Memory B cell (primary cell): ENCODE results near the gene SPINT2.

Source experiments
- ATAC-seq: fragments of 150-1000 bp; cut with Tn5 transposase; 2 replicates; pipeline ENCODE4 v1.10.0; 2021; ENCODE audit warnings: low read depth, mild to moderate bottlenecking, moderate library complexity
- DNase-seq, 2 donors: peaks; one replicate each; pipeline ENCODE4 v3.0.0; 2022; ENCODE audit warnings: low spot score in 2 of 2
- H3K27ac Mint-ChIP-seq: one replicate; pipeline ENCODE4 v1.8.0; 2022; ENCODE audit warnings: mild to moderate bottlenecking, moderate library complexity, mixed read lengths
- H3K27me3 Mint-ChIP-seq: one replicate; pipeline ENCODE4 v1.8.0; 2022; ENCODE audit warnings: mixed read lengths
- H3K36me3 Mint-ChIP-seq: one replicate; pipeline ENCODE4 v1.8.0; 2022; ENCODE audit warnings: mild to moderate bottlenecking, mixed read lengths
- H3K4me1 Mint-ChIP-seq: one replicate; pipeline ENCODE4 v1.8.0; 2022; ENCODE audit warnings: mixed read lengths
- H3K4me3 Mint-ChIP-seq: one replicate; pipeline ENCODE4 v1.8.0; 2022; ENCODE audit warnings: mild to moderate bottlenecking, moderate library complexity, mixed read lengths
- H3K9me3 Mint-ChIP-seq: one replicate; pipeline ENCODE4 v1.8.0; 2022; ENCODE audit warnings: mixed read lengths

Gene SPINT2

GRCh38 chr19:38285567-38285966, 21.2 kb downstream of the SPINT2 start:
- peaks cover 14% of the 10 kb centered on the region for H3K36me3 Mint-ChIP-seq
- no peak overlapping the region for H3K27ac Mint-ChIP-seq
- ATAC-seq (no peak), DNase-seq (no peak)
- peaks cover 9% of the 10 kb centered on the region for H3K4me1 Mint-ChIP-seq
- H3K27me3 Mint-ChIP-seq, result no peaks in the 10 kb centered on the region
- H3K4me3 Mint-ChIP-seq, result no peak overlapping the region
- no peaks in the 10 kb centered on the region for H3K9me3 Mint-ChIP-seq

GRCh38 chr19:38287604-38288003, 23.2 kb downstream of the SPINT2 start:
- Mint-ChIP-seq H3K9me3 (no peaks in the 10 kb centered on the region), H3K4me3 (no peak overlapping the region), H3K27ac (no peak overlapping the region)

GRCh38 chr19:38288123-38288855, 23.9 kb downstream of the SPINT2 start:
- H3K27ac Mint-ChIP-seq, result no peak overlapping the region
- no peaks in the 10 kb centered on the region for H3K9me3 Mint-ChIP-seq
- H3K4me3 Mint-ChIP-seq, result no peak overlapping the region
- ATAC-seq (no peak), DNase-seq (no peak)
- H3K36me3 Mint-ChIP-seq, result peaks cover 17% of the 10 kb centered on the region
- peaks cover 3% of the 10 kb centered on the region for H3K4me1 Mint-ChIP-seq
- no peaks in the 10 kb centered on the region for H3K27me3 Mint-ChIP-seq

More at GRCh38 chr19:38287604-38288003, 23.2 kb downstream of the SPINT2 start:
- peaks cover 17% of the 10 kb centered on the region for H3K36me3 Mint-ChIP-seq
- peaks cover 3% of the 10 kb centered on the region for H3K4me1 Mint-ChIP-seq
- no peaks in the 10 kb centered on the region for H3K27me3 Mint-ChIP-seq
- ATAC-seq (no peak), DNase-seq (no peak)

- DNase-seq (no peak), ATAC-seq (no peak)
- Mint-ChIP-seq H3K27ac (no peak overlapping the region), H3K9me3 (no peaks in the 10 kb centered on the region), H3K36me3 (peaks cover 17% of the 10 kb centered on the region), H3K4me3 (no peak overlapping the region), H3K4me1 (no peaks in the 10 kb centered on the region), H3K27me3 (no peaks in the 10 kb centered on the region)
These were observed 25.6 kb downstream of the SPINT2 start for GRCh38 chr19:38289955-38290354.

- Mint-ChIP-seq H3K27me3 (no peaks in the 10 kb centered on the region), H3K36me3 (peaks cover 17% of the 10 kb centered on the region), H3K4me1 (no peaks in the 10 kb centered on the region), H3K4me3 (no peak overlapping the region), H3K27ac (no peak overlapping the region), H3K9me3 (no peaks in the 10 kb centered on the region)
- DNase-seq (no peak), ATAC-seq (no peak)
These were observed 26.3 kb downstream of the SPINT2 start for GRCh38 chr19:38290631-38291147.

DNA sequence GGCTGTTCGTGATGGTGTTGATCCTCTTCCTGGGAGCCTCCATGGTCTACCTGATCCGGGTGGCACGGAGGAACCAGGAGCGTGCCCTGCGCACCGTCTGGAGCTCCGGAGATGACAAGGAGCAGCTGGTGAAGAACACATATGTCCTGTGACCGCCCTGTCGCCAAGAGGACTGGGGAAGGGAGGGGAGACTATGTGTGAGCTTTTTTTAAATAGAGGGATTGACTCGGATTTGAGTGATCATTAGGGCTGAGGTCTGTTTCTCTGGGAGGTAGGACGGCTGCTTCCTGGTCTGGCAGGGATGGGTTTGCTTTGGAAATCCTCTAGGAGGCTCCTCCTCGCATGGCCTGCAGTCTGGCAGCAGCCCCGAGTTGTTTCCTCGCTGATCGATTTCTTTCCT, 27.5 kb downstream of the SPINT2 start:
- H3K4me1 Mint-ChIP-seq, result no peaks in the 10 kb centered on the region
- ATAC-seq (no peak), DNase-seq (no peak)
- no peaks in the 10 kb centered on the region for H3K27me3 Mint-ChIP-seq
- H3K4me3 Mint-ChIP-seq, result no peak overlapping the region
- H3K36me3 Mint-ChIP-seq, result peaks cover 10% of the 10 kb centered on the region
- H3K9me3 Mint-ChIP-seq, result no peaks in the 10 kb centered on the region
- no peak overlapping the region for H3K27ac Mint-ChIP-seq

GRCh38 chr19:38293281-38293680, 28.9 kb downstream of the SPINT2 start:
- no peak for DNase-seq
- H3K27ac Mint-ChIP-seq, result no peak overlapping the region
- no peaks in the 10 kb centered on the region for H3K27me3 Mint-ChIP-seq
- H3K9me3 Mint-ChIP-seq, result no peaks in the 10 kb centered on the region
- no peaks in the 10 kb centered on the region for H3K4me1 Mint-ChIP-seq
- H3K36me3 Mint-ChIP-seq, result peaks cover 7% of the 10 kb centered on the region
- H3K4me3 Mint-ChIP-seq, result no peak overlapping the region
- no peak for ATAC-seq

GRCh38 chr19:38294090-38294489, 29.7 kb downstream of the SPINT2 start:
- Mint-ChIP-seq H3K27ac (no peak overlapping the region), H3K27me3 (no peaks in the 10 kb centered on the region), H3K9me3 (no peaks in the 10 kb centered on the region), H3K4me3 (no peak overlapping the region), H3K4me1 (no peaks in the 10 kb centered on the region), H3K36me3 (peaks cover 7% of the 10 kb centered on the region)
- DNase-seq (no peak), ATAC-seq (no peak)

GRCh38 chr19:38298821-38299680, 34.7 kb downstream of the SPINT2 start:
- no peak overlapping the region for H3K27ac Mint-ChIP-seq
- no peak for ATAC-seq
- no peak for DNase-seq
- peaks cover 3% of the 10 kb centered on the region for H3K4me1 Mint-ChIP-seq
- H3K27me3 Mint-ChIP-seq, result no peaks in the 10 kb centered on the region
- H3K36me3 Mint-ChIP-seq, result no peaks in the 10 kb centered on the region
- no peaks in the 10 kb centered on the region for H3K9me3 Mint-ChIP-seq
- H3K4me3 Mint-ChIP-seq, result no peak overlapping the region

DNA sequence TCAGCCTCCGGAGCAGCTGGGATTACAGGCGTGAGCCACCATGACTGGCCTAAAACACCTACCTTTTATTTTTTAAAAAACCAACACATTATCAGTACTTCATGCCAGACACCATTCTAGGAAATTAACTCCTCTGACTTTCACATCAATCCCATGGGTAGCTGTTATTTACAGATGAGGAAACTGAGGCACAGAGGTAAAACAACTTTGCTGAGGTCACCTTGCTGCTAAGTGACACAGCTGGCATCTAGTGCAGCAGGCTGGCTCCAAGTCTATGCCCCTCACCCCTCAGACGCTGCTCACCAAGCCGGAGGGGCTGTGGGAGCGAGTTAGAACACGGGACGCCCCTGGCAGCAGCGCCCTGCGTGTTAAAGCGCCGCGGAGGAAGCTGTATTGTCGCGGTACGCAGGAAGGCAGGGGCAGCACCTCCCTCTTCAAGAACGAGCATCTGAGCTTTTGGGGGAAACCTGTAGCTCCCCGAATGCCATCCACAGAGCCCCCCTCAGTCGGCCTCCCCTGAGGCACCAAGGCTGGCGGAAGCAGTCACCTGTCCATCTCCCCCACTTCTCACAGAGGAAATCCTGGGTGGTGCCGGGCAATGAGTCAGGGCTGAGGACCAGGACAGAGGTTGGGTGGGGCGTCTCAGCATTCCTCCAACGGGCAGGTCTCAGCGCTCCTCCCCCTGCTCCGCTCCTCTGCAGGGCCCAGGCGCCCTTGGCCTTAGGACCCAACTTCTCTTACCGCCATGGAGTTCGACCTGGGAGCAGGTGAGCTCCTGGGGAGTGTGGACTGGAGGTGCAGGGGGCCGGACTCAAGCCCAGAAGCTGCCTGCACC, 39.4 kb downstream of the SPINT2 start, which contains the start of gene C19orf33:
Gene C19orf33, plus strand, starts transcription at position 735 of the 835 bp plus-strand sequence. Its CDS starts 11 bp downstream, at position 746.
- Mint-ChIP-seq H3K27ac (no peak within 1 kb of the TSS), H3K4me1 (peaks cover 3% of the 10 kb centered on the region), H3K36me3 (peaks cover 19% of the 10 kb centered on the region), H3K9me3 (no peaks in the 10 kb centered on the region), H3K4me3 (no peak within 1 kb of the TSS), H3K27me3 (no peaks in the 10 kb centered on the region)
- DNase-seq, result no peak
- no peak for ATAC-seq

DNA sequence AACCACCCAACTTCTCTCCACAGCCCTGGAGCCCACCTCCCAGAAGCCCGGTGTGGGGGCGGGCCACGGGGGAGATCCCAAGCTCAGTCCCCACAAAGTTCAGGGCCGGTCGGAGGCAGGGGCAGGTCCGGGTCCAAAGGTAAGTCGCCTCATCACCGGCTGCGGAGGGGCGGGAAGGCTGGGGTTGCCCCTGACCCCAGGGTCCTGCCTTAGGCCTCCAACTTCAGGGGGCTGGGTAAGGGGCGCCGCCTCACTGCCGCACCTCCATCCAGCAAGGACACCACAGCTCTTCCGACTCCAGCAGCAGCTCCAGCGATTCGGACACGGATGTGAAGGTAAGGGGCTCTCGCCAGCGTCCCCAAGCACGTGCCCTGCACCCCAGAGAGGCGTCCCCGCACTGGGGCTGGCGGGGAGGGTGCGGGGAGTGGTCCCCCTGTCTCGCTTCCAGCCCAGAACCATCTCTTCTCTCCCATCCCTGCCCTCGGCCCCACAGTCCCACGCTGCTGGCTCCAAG, 40.0 kb downstream of the SPINT2 start:
- Mint-ChIP-seq H3K4me1 (peaks cover 3% of the 10 kb centered on the region), H3K9me3 (no peaks in the 10 kb centered on the region), H3K4me3 (no peak overlapping the region), H3K27ac (no peak overlapping the region), H3K27me3 (no peaks in the 10 kb centered on the region), H3K36me3 (peaks cover 19% of the 10 kb centered on the region)
- DNase-seq, result no peak
- no peak for ATAC-seq

GRCh38 chr19:38304866-38305429, 40.6 kb downstream of the SPINT2 start:
- ATAC-seq (no peak), DNase-seq (no peak)
- Mint-ChIP-seq H3K36me3 (peaks cover 23% of the 10 kb centered on the region), H3K9me3 (no peaks in the 10 kb centered on the region), H3K4me3 (no peak overlapping the region), H3K27ac (no peak overlapping the region), H3K4me1 (peaks cover 7% of the 10 kb centered on the region), H3K27me3 (no peaks in the 10 kb centered on the region)

- Mint-ChIP-seq H3K27me3 (no peaks in the 10 kb centered on the region), H3K9me3 (peaks cover 2% of the 10 kb centered on the region), H3K4me3 (no peak overlapping the region), H3K4me1 (peaks cover 8% of the 10 kb centered on the region), H3K36me3 (peaks cover 29% of the 10 kb centered on the region), H3K27ac (no peak overlapping the region)
- DNase-seq (no peak), ATAC-seq (no peak)
These were observed 41.9 kb downstream of the SPINT2 start for GRCh38 chr19:38306236-38306635.
